Stimulated activated CD8-positive, alpha-beta memory T cell treated with anti-CD3 and anti-CD28 coated beads, Interleukin-7, amount 100 ng/mL, for 1 hour (primary cell): Measurements from ENCODE around the gene VPS4A.

Experiments used
- DNase-seq, 2 donors: peaks; one replicate each; pipeline ENCODE4 v3.0.0-alpha.2; 2020; ENCODE audit warnings: low read depth in 2 of 2

VPS4A gene

GRCh38 chr16:69307091-69307490 is 4.1 kb upstream of the VPS4A start:
- no peak for DNase-seq

GRCh38 chr16:69307856-69308255 is 3.3 kb upstream of the VPS4A start:
- no peak for DNase-seq

- DNase-seq: no peak
Observed at GRCh38 chr16:69309316-69309715, 1.8 kb upstream of the VPS4A start.

GRCh38 chr16:69311533-69312387 is 610 bp downstream of the VPS4A start:
- DNase-seq: no peak

GRCh38 chr16:69313469-69313868 is 2.3 kb downstream of the VPS4A start:
- no peak for DNase-seq

GRCh38 chr16:69314534-69314933 is 3.4 kb downstream of the VPS4A start:
- DNase-seq: no peak

GRCh38 chr16:69315486-69316311 is 4.5 kb downstream of the VPS4A start:
- DNase-seq: no peak

- DNase-seq: no peak
Observed at GRCh38 chr16:69316595-69317034, 5.5 kb downstream of the VPS4A start.

- DNase-seq: no peak
Observed at GRCh38 chr16:69318177-69318910, 7.2 kb downstream of the VPS4A start.

- DNase-seq: no peak
Observed at GRCh38 chr16:69318911-69319289, 7.8 kb downstream of the VPS4A start.

GRCh38 chr16:69319381-69319780 is 8.2 kb downstream of the VPS4A start:
- no peak for DNase-seq

- DNase-seq: no peak
Observed at GRCh38 chr16:69319826-69320739, 8.9 kb downstream of the VPS4A start.

- DNase-seq: no peak
Observed at GRCh38 chr16:69320740-69321073, 9.6 kb downstream of the VPS4A start.

GRCh38 chr16:69321080-69321479 is 9.9 kb downstream of the VPS4A start:
- DNase-seq: no peak

- DNase-seq: no peak
Observed at GRCh38 chr16:69322343-69322742, 11.2 kb downstream of the VPS4A start.

- DNase-seq: no peak
Observed at GRCh38 chr16:69323415-69323814, 12.3 kb downstream of the VPS4A start.

- no peak for DNase-seq
Observed at GRCh38 chr16:69324013-69324531, 12.9 kb downstream of the VPS4A start.

- no peak for DNase-seq
Observed at GRCh38 chr16:69324585-69325253, 13.6 kb downstream of the VPS4A start.

GRCh38 chr16:69325784-69326171 is 14.6 kb downstream of the VPS4A start:
- no peak for DNase-seq

GRCh38 chr16:69326172-69326873 is 15.2 kb downstream of the VPS4A start:
- no peak for DNase-seq
